HG03280 (cell line): ENCODE results near the gene KLHL29.

Source experiments
- ATAC-seq: cut with Tn5 transposase; IDR thresholded peaks from one replicate; pipeline ENCODE4 v1.9.1; 2021; ENCODE audit warnings: mild to moderate bottlenecking, moderate library complexity; ENCODE audit not compliant: unreplicated experiment

KLHL29 gene

GRCh38 chr2:23446916-23447315 lies 61.9 kb downstream of the KLHL29 start:
- no peak for ATAC-seq

DNA sequence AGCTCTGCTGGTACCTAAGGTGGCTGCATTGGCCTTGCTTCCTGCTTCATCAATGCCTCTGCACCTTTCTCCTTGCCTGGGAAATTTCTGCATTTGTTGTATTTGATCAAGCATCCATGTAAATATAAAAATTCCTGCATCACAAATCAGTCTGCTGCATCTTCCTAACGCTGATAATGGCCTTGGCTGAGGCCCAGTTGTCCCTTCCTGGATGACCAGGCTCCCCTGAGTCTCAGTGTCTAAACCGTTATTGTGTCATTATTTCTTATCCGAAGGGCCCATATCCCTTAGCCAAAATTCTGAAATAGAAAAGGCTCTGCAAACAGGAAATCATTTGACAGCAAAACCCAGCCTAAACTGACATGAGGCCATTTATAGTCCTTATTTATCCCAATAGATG lies 62.4 kb downstream of the KLHL29 start:
- ATAC-seq = no peak

DNA sequence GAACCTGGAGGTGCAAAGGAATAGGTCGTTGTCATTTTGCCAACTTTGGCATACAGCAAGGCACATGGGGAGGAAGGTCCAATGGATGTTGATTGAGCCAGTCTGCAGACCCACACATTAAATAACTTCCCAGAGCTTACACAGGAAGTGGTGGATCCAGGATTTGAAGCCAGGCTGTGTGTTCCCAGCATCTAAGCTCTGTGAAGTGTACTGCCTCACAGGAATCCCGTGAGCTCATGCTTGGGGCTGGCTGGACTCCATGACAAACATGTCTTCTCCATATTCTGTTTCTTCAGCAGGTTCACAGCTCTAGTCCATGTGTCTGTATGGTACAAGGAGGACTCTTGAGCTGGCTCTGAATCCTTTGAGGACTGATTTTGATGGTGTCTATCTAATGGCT lies 63.9 kb downstream of the KLHL29 start:
- ATAC-seq = no peak

- peak; percentile 82 for ATAC-seq
These were observed 64.4 kb downstream of the KLHL29 start for GRCh38 chr2:23449413-23449812.

DNA sequence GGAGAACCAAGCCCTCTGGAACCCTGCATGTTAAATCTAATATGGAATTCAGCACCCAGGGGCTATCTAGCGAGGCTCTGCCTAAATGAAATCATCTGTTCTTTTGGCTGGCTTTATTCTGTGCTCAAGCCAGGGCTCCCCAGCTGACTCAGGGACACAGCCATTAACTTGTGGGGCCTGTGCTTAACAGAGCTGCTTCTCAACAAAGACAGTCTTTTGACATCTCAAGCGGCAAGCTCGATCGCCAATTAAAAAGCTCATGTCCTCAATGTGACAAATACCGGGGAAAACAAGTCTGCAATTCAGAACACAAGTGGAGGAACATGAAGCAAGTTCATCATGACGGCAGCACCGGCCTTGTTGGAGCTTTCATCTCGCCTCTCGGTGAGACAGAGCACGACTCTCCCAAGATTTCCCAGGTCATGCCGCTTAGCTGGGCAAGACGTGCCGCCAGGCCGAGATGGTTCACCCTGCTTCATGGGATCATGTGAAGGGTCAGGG lies 64.9 kb downstream of the KLHL29 start:
- no peak for ATAC-seq

DNA sequence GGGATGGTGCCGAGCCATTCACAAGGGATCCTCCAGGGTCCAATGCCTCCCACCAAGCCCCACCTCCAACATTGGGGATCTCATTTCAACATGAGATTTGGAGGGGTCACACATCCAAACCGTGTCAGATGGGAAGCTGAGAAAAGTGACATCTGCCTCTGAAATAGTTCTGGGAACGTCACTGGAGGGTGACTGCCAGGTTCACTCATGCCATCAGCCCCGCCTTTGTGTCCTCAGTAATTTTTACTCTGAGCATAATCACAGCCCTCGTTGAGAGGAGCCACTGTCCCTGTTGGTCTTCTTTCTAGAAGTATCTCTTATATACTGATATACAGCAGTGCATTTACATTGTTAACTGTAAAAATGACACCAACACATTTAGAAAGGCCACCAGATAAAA lies 67.4 kb downstream of the KLHL29 start:
- ATAC-seq = no peak

DNA sequence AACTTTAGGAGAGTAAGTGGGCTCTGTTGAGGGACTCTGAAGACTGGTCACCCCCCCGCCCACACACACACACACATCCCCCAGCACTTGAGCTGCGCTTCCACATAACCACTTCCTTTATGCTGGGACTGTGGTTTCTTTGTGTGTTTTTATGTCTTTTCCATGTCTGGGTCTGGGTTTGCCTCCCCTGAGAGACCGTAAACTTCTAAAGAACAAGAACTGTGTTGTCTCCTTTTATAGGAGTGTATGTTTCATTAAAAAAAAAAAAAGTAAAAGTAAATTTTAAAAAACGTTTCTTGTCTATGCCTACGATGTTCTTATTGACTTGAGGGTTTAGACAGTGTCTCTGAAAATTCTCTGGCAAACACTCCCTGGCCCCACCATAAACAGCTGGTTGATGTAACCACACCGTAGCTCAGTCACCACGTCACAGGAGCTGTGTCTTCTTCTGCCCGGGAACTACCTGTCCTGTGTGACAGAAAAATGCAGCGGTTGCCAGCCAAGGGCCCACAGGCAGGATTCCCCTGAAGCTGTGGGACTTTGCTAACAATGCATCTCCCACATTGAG lies 68.0 kb downstream of the KLHL29 start:
- ATAC-seq = no peak

- no peak for ATAC-seq
These were observed 68.5 kb downstream of the KLHL29 start for GRCh38 chr2:23453432-23453831.

DNA sequence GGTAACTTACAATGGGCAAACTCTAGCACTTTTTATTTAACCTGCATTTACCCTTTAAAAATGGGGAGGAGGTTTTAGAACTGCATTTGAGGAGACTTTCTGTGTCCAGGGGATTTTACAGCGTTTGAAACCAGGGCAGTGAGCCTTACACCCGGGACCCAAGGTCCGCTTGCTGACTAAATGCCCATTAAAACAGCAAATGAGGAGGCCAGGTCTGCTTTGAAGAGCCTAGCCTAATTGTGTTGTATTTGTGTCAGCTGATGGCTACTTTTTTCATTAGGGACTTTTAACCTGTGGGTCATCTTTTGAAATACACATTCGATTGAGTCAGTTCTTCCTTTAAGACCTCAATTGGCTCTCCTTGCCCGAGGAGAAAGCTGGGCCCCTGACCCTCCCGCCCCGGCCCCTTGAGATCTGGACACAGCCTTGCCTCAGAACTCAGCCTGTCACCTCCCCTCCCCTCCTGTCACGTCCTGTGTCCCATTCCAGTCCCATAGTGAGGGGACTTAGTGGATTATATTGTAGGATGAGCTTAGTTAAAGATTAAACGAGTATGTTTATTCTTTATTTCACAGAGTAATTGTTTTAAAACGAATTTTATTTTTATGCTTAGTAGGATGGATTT lies 69.0 kb downstream of the KLHL29 start:
- ATAC-seq = no peak

DNA sequence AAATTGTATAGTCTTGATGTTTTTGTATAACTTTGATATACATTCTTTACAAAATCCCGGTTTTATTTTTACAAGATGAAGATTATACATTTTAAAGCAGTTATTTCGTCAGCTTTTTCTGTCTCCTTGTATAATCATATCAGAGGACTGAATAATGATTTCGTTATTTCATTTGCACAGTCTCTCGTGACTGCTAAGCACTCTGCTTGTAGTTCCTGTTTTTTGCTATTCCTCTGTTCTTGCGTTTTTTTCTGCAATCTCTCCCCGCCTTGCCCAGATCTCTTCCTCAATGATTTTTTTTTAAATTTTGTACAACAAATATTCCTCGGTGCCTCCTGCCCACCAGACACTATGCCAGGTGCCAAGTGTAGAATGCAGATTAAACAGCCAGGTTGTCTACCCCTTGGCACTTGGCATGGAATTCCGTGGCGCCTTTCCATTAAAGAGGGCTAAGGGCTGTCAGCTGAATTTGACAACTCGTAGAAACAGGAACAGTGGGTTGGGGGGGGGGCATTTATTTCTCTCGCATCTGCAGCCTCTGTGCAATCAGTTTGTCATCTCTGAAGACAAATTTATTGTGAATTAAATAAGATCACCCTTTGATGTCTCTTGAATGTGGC lies 69.6 kb downstream of the KLHL29 start:
- no peak for ATAC-seq

GRCh38 chr2:23456396-23456795 lies 71.4 kb downstream of the KLHL29 start:
- no peak for ATAC-seq

- ATAC-seq = no peak
These were observed 72.1 kb downstream of the KLHL29 start for GRCh38 chr2:23456881-23457760.

GRCh38 chr2:23457990-23458682 lies 73.2 kb downstream of the KLHL29 start:
- no peak for ATAC-seq

GRCh38 chr2:23459032-23459431 lies 74.1 kb downstream of the KLHL29 start:
- ATAC-seq = no peak

DNA sequence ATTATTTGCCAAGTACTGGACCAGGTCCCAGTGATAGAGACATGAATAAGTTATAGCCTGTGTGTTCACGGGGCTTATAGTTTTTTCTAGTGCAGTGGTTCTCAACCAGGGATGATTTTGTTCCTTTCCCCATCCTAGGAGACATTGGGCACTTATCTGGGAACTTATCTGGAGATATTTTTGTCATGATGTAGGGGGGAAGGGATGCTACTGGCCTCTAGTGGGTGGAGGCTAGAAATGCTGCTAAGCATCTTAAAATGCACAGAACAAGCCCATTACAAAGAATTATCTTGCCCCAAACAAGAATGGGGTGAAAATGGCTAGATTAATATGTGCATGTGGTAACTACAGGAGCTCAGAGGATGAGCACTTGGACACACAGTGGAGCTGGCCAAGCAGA lies 75.2 kb downstream of the KLHL29 start:
- ATAC-seq = no peak

DNA sequence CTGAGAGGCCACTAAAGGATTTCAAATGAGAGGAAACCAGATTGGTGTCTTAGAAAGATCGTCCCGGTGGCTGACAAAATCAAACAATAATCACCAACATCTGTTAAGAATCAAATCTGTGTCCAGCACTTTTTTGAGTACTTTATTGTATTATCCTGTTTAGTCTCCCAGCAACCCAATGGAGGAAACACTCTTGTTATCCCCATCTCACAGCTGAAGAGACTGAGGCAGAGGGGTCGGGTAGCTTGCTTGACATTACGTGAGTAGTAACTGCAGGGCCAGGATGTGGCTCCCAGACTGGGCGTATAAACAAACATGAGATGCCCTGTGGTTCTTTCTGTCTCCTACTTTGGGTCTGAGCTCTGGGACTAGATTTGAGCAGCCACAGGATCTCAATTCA lies 76.0 kb downstream of the KLHL29 start:
- ATAC-seq = no peak

- no peak for ATAC-seq
These were observed 79.2 kb downstream of the KLHL29 start for GRCh38 chr2:23464156-23464555.

GRCh38 chr2:23464905-23465537 lies 80.0 kb downstream of the KLHL29 start:
- no peak for ATAC-seq

- ATAC-seq = no peak
These were observed 81.0 kb downstream of the KLHL29 start for GRCh38 chr2:23465936-23466335.

DNA sequence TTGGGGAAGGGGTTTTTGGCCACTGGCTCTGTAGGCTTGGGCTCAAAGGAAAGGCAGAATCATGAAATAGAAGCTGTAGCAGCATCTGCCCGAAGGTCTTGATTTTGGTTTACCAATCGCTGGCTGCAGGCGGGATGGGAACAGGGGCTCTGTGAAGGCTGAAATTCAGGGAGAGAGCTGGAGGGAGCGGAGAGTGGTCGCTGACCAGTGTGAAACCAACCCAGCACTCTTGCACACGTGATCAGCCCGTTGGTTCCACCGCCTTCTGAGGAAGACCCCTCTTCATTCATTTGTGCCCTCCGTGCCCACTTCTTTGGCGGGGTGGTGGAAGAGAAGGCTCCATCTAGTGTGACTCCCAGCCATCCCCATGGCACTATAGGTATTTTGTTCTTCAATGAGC lies 82.6 kb downstream of the KLHL29 start:
- no peak for ATAC-seq
